ENCODE measurements around the gene ABHD2. TPM values are rescaled to one million over a fixed set of nuclear protein-coding genes. Genes with fewer than 3 reads are reported as not detected.
A peak's percentile ranks its signal among the peaks of the same experiment; 100 is the strongest.

The ABHD2 gene
- total RNA-seq, 1 donor from 2014 or later: 39.1 TPM

GRCh38 chr15:89165677-89166076, 77.4 kb downstream of the ABHD2 start:
- Mint-ChIP-seq H3K27me3 (ENCODE audit: low read depth) (no peaks in the 10 kb centered on the region), H3K9me3 (no peaks in the 10 kb centered on the region), H3K4me3 (no peak overlapping the region), H3K4me1 (peaks cover 25% of the 10 kb centered on the region), H3K27ac (peak overlapping the region; percentile 66), H3K36me3 (peaks cover 2% of the 10 kb centered on the region)
- no peak for DNase-seq (ENCODE audit: low spot score in 2 of 2, unreplicated experiment in 2 of 2)
- TF ChIP-seq, protein P1, sequence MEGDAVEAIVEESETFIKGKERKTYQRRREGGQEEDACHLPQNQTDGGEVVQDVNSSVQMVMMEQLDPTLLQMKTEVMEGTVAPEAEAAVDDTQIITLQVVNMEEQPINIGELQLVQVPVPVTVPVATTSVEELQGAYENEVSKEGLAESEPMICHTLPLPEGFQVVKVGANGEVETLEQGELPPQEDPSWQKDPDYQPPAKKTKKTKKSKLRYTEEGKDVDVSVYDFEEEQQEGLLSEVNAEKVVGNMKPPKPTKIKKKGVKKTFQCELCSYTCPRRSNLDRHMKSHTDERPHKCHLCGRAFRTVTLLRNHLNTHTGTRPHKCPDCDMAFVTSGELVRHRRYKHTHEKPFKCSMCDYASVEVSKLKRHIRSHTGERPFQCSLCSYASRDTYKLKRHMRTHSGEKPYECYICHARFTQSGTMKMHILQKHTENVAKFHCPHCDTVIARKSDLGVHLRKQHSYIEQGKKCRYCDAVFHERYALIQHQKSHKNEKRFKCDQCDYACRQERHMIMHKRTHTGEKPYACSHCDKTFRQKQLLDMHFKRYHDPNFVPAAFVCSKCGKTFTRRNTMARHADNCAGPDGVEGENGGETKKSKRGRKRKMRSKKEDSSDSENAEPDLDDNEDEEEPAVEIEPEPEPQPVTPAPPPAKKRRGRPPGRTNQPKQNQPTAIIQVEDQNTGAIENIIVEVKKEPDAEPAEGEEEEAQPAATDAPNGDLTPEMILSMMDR (IDR thresholded peaks at IDR 0.05; ENCODE audit: unreplicated experiment): no peak

DNA sequence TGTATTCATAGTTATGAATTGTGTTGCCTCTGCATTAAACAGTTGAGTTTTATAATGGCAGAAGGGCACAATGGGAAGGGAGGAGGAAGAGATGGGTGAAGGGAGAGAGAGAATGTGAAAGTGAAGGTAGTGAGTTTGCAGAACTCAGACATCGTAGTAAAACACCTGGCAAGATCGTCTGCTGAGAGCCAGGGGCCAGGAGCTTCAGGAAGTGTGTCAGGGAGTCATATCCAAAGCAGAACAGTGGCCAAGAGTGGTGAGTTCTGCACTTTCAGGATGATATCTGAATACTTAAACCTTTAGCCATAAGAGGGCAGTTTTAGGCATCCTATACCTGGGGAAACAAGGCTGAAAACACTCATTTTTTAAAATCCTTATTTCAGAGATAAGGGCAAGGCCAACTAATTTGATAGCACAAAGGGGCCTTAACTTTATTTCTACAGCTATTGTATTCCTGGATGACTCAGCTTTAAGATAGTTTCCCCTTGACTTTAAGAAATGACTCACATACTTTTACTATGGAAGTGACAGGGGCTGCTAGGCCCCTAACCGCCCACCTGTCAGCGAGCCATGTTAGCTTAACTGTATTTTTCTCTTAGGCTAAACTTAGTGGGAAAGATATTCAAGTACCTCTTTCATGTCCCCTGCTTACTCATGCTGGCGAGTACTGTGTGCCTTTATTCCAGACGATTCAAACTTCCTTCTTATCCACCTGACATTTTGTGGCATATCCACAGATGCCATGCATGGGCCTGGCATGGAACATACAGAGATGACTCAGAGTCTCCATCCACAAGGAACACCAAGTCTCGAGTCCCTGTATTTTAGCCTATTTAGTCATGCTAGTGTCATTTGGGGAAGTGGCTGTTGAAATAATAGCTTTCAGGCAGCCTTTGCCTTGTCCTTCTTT, 79.3 kb downstream of the ABHD2 start:
- no peak for DNase-seq (ENCODE audit: low spot score in 2 of 2, unreplicated experiment in 2 of 2)
- Mint-ChIP-seq H3K9me3 (no peaks in the 10 kb centered on the region), H3K4me3 (no peak overlapping the region), H3K27me3 (ENCODE audit: low read depth) (no peaks in the 10 kb centered on the region), H3K36me3 (peaks cover 2% of the 10 kb centered on the region), H3K4me1 (peaks cover 25% of the 10 kb centered on the region), H3K27ac (no peak overlapping the region)
- TF ChIP-seq, protein P1 (IDR thresholded peaks at IDR 0.05; ENCODE audit: unreplicated experiment): no peak

DNA sequence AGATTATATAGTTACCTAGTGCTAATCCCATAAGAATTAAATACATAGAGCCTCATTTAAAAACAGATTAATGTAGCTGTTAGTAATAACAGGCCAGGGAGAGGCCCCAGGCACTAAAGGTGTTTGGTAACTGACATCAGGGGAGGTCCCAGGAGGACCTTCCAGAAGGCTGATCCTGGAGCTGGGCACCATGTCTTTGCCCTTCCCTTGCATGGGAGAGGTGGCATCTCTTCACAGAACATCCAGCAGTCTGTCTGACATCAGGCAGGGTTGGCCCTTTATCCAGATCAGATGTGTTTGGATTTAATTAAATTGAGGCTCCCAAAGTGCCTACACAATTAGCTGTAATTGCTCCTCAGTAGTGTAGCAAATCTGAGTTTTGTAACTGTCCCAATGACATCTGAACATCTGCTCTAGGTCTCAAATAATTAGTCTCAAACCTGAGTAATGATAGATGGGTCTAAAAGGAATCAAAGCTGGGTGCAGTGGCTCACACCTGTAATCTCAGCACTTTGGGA, 80.1 kb downstream of the ABHD2 start:
- no peak overlapping the region for H3K4me3 Mint-ChIP-seq
- H3K27ac Mint-ChIP-seq: no peak overlapping the region

GRCh38 chr15:89170364-89170763, 82.1 kb downstream of the ABHD2 start:
- Mint-ChIP-seq H3K27ac (no peak overlapping the region), H3K4me1 (peaks cover 17% of the 10 kb centered on the region), H3K9me3 (no peaks in the 10 kb centered on the region), H3K27me3 (ENCODE audit: low read depth) (no peaks in the 10 kb centered on the region), H3K36me3 (peaks cover 2% of the 10 kb centered on the region), H3K4me3 (no peak overlapping the region)
- DNase-seq (ENCODE audit: low spot score in 2 of 2, unreplicated experiment in 2 of 2): no peak
- TF ChIP-seq, protein P1 (IDR thresholded peaks at IDR 0.05; ENCODE audit: unreplicated experiment): no peak

More for the DNA sequence above, 80.1 kb downstream of the ABHD2 start:
- TF ChIP-seq, protein P1 (IDR thresholded peaks at IDR 0.05; ENCODE audit: unreplicated experiment): no peak
- Mint-ChIP-seq H3K4me1 (peaks cover 21% of the 10 kb centered on the region), H3K36me3 (peaks cover 2% of the 10 kb centered on the region), H3K27me3 (ENCODE audit: low read depth) (no peaks in the 10 kb centered on the region), H3K9me3 (no peaks in the 10 kb centered on the region)
- DNase-seq (ENCODE audit: low spot score in 2 of 2, unreplicated experiment in 2 of 2): no peak

DNA sequence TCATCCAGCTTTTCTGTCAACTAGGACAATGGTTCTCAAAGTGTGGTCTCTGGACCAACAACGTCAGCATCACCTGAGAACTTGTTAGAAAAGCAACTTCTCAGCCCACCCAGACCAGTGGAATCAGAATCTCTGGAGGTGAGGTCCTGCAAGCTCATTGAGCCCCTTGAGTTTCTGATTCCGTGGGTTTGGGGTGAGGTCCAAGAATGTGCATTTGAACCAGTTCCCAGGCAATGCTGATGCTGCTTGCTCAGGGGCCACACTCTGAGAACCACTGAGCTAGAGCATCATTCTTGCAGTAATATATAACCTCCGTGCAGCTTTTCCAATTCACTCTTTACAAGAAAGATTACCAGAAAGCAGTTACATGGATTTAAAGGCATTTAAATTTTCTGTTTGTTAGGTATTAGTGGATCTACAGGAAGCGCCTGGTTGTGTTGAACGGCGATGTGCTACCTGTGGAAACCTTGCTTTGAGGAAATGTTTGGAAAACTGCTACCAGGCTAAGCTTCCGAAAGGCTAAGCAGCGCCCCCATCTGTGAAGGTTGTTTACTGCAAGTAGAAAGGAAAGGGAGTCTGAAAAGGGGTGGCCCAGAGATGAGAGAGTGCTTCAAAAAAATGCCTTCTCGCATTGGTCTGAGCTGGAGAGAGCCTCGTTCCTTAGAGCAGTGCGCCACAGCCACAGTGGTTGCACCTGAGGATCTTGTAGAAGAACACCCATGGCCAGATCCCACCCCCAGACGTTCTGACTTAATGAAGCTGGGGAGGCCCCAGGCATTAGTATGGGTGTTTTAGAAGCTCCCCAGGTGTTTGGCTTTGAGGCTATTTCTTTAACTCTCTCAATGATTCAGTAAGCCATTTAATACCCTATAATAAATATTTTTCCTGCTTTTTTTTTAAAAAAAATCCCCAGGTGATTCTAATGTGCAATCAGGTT, 83.1 kb downstream of the ABHD2 start:
- DNase-seq (ENCODE audit: low spot score in 2 of 2, unreplicated experiment in 2 of 2): no peak
- H3K4me3 Mint-ChIP-seq: no peak overlapping the region
- no peak overlapping the region for H3K27ac Mint-ChIP-seq
- TF ChIP-seq, protein P1 (IDR thresholded peaks at IDR 0.05; ENCODE audit: unreplicated experiment): peak; percentile 66
- no peaks in the 10 kb centered on the region for H3K9me3 Mint-ChIP-seq
- H3K4me1 Mint-ChIP-seq: peaks cover 10% of the 10 kb centered on the region
- no peaks in the 10 kb centered on the region for H3K27me3 Mint-ChIP-seq (ENCODE audit: low read depth)
- H3K36me3 Mint-ChIP-seq: peaks cover 3% of the 10 kb centered on the region

Data from mesothelial cell of epicardium (in vitro differentiated cells).